RWPE1 (cell line): ENCODE measurements around the gene DYNC1H1.

Experiments used
- CTCF ChIA-PET: fragments of 350-600 bp; sonication (Branson Sonifier 250); formaldehyde crosslinking; extraction: SDS; loops from one replicate; lab custom pipeline; 2021; lab: Yijun Ruan, JAX
- POLR2A ChIA-PET: fragments of 400-600 bp; formaldehyde crosslinking; extraction: SDS; loops from one replicate; lab custom pipeline; 2020; ENCODE audit warnings: antibody characterized with exemption; ENCODE audit not compliant: low non-redundant PET; lab: Yijun Ruan, JAX
- DNase-seq: peaks from one replicate; pipeline ENCODE4 v3.0.0; 2012; ENCODE audit warnings: low spot score
- H3K27ac ChIP-seq: fragments of 450-650 bp; 2 replicates; pipeline ENCODE4 v1.5.1; 2017
- CTCF ChIP-seq: fragments of 450-650 bp; conservative IDR thresholded peaks from 2 replicates; pipeline ENCODE4 v1.5.1; 2017; ENCODE audit warnings: low read depth, mild to moderate bottlenecking

The DYNC1H1 gene

GRCh38 chr14:101961011-101961721, 3.2 kb upstream of the DYNC1H1 start:
- ChIA-PET CTCF (interaction anchor here (0.7 to 1.3 kb wide), 9 partner anchors 13 to 360 kb away, joined by 3 to 5 read pairs (median 3); no protein-coding TSS in a partner anchor), POLR2A (no interaction called here)
- TF ChIP-seq CTCF, result peak; percentile 92
- H3K27ac ChIP-seq, result peak overlapping the region; percentile 78
- DNase-seq, result peak; percentile 69

GRCh38 chr14:101961746-101962502, 2.4 kb upstream of the DYNC1H1 start:
- ChIA-PET POLR2A (no interaction called here), CTCF (interaction anchor here (0.6 to 1.3 kb wide), 10 partner anchors 13 to 1557 kb away, joined by 3 to 5 read pairs (median 3); no protein-coding TSS in a partner anchor)
- peak overlapping the region; percentile 78 for H3K27ac ChIP-seq

GRCh38 chr14:101962503-101962874, 1.9 kb upstream of the DYNC1H1 start:
- DNase-seq, result peak; percentile 64
- POLR2A ChIA-PET, result no interaction called here
- TF ChIP-seq CTCF, result no peak

More at GRCh38 chr14:101961746-101962502, 2.4 kb upstream of the DYNC1H1 start:
- no peak for DNase-seq
- TF ChIP-seq CTCF, result no peak

GRCh38 chr14:101963052-101963451, 1.3 kb upstream of the DYNC1H1 start:
- ChIA-PET CTCF (no interaction called here), POLR2A (no interaction called here)
- DNase-seq, result no peak
- no peak for TF ChIP-seq CTCF
- H3K27ac ChIP-seq, result peak overlapping the region; percentile 86

More at GRCh38 chr14:101962503-101962874, 1.9 kb upstream of the DYNC1H1 start:
- peak overlapping the region; percentile 78 for H3K27ac ChIP-seq
- CTCF ChIA-PET, result interaction anchor here (0.9 to 1.2 kb wide), 2 partner anchors 134 to 191 kb away, joined by 3 read pairs; no protein-coding TSS in a partner anchor

- no peak for TF ChIP-seq CTCF
- no peak for DNase-seq
- H3K27ac ChIP-seq, result peak overlapping the region; percentile 86
- CTCF ChIA-PET, result no interaction called here
- POLR2A ChIA-PET, result no interaction called here
These were observed 597 bp upstream of the DYNC1H1 start for GRCh38 chr14:101963656-101964296.

- POLR2A ChIA-PET, result interaction anchor here (0.6 to 0.7 kb wide), 2 partner anchors 17 to 1139 kb away, joined by 5 read pairs; no protein-coding TSS in a partner anchor
- no peak for TF ChIP-seq CTCF
- CTCF ChIA-PET, result interaction anchor here (0.6 kb wide), 2 partner anchors 82 to 132 kb away, joined by 3 to 4 read pairs; no protein-coding TSS in a partner anchor
- H3K27ac ChIP-seq, result peak overlapping the region; percentile 86
- no peak for DNase-seq
These were observed 790 bp downstream of the DYNC1H1 start for GRCh38 chr14:101965181-101965544.
